Measurements from ENCODE around the gene CD40LG. TPM values are rescaled to one million over a fixed set of nuclear protein-coding genes. Genes with fewer than 3 reads are reported as not detected.

CD40LG gene
- total and polyA plus RNA-seq, 2 experiments from 2014 or later: not detected

DNA sequence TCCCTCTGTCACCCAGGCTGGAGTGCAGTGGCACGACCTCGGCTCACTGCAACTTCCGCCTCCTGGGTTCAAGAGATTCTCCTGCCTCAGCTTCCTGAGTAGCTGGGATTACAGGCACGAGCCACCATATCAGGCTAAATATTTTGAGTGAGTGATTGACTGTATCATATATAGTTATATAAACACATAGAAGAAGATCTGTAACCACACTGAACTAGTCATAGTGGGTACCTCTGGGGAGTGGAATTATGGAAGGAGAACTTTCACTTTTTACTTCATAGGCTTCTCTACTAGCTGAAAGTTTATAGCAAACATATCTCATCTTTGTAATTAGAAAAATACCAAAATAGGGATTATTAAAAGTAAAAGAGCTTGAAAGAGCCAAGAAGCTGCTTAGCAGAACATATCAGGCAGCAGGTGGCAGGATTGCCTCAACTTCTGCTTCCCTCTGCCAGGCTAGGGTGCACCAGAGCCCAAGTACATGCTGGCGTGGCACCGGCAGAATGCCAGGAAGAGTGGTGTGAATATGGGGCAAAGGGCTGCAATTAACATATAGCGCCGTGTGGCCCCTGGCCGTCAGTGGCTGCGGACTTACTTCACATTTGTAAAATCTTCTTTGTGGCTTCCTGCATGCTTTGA lies 39.5 kb upstream of the CD40LG start:
- Histone ChIP-seq H3F3A (ENCODE audit: insufficient read depth) (no peaks in the 10 kb centered on the region), H3K79me2 (ENCODE audit: insufficient read depth) (no peaks in the 10 kb centered on the region), H3K9ac (no peak overlapping the region), H3K36me3 (ENCODE audit: low read depth) (no peaks in the 10 kb centered on the region), H3K9me3 (ENCODE audit: low read depth) (no peaks in the 10 kb centered on the region), H3K27me3 (replicated peaks; ENCODE audit: insufficient read depth) (no peaks in the 10 kb centered on the region), H3K4me3 (no peak overlapping the region), H3K4me1 (ENCODE audit: insufficient read depth) (no peaks in the 10 kb centered on the region), H3K27ac (no peak overlapping the region), H4K20me1 (ENCODE audit: insufficient read depth) (no peaks in the 10 kb centered on the region), H2AFZ (no peak overlapping the region), H3K4me2 (ENCODE audit: unreplicated experiment) (no peak overlapping the region), H3K9me2 (ENCODE audit: insufficient read depth) (no peaks in the 10 kb centered on the region)
- TF ChIP-seq EZH2phosphoT487 (IDR thresholded peaks at IDR 0.05; ENCODE audit: insufficient read depth, low read depth) (no peak), EZH2 (IDR thresholded peaks at IDR 0.05; ENCODE audit: insufficient read depth, poor library complexity, severe bottlenecking) (no peak)
- WGBS, 2 experiments (ENCODE audit: low coverage in 1 of 2, low lambda C conversion rate in 2 of 2, missing lambda C conversion rate in 2 of 2): 37 to 53% methylated on average over 5 to 10 of the region's 10 CpGs
- DNase-seq: peak; percentile 39
- in situ Hi-C loops (cut with MboI): no loop called here

DNA sequence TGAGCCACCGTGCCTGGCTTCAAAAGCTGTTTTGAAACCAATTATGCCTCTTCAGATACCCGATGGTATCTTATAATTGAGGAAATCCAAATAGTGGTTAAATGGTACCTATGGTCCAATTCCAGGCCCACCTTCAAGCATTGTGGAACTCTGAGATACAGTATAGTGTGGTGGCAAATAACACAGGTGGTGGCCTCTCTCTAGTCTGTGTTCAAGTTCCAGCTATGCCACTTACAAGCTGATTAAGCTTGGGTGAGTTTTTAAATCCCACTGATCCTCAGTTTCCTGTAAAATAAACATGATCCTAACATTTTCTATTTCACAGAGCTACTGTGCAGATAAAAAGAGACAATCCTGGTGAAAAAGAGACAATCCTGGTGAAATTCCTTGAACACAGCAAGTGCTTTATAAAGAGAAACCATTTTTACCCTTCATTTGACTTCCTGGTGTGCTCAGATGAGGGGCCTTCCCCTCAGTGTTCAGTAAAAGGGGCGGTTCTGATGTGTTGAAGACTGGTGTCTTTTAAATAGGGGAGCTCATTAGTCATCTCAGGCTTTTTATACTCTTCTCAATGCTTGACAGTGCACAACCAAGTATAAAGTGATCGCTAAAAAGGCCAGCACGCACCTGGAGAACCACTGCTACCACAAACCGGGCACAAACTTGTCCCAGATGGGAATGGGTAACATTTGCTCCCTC lies 30.8 kb upstream of the CD40LG start:
- H3K27ac ChIP-seq: no peak overlapping the region
- no peak for TF ChIP-seq EZH2phosphoT487 (IDR thresholded peaks at IDR 0.05; ENCODE audit: insufficient read depth, low read depth)
- TF ChIP-seq EZH2 (IDR thresholded peaks at IDR 0.05; ENCODE audit: insufficient read depth, poor library complexity, severe bottlenecking): no peak
- no peak overlapping the region for H2AFZ ChIP-seq
- no peak overlapping the region for H3K4me3 ChIP-seq
- H4K20me1 ChIP-seq (ENCODE audit: insufficient read depth): no peaks in the 10 kb centered on the region
- H3K79me2 ChIP-seq (ENCODE audit: insufficient read depth): no peaks in the 10 kb centered on the region
- H3K9me2 ChIP-seq (ENCODE audit: insufficient read depth): no peaks in the 10 kb centered on the region
- no peak overlapping the region for H3K9ac ChIP-seq
- WGBS, 2 experiments (ENCODE audit: low coverage in 1 of 2, low lambda C conversion rate in 2 of 2, missing lambda C conversion rate in 2 of 2): 71% methylated on average over 6 of the region's 6 CpGs
- H3K9me3 ChIP-seq (ENCODE audit: low read depth): no peaks in the 10 kb centered on the region
- no peaks in the 10 kb centered on the region for H3K27me3 ChIP-seq (replicated peaks; ENCODE audit: insufficient read depth)
- no peaks in the 10 kb centered on the region for H3F3A ChIP-seq (ENCODE audit: insufficient read depth)
- no peaks in the 10 kb centered on the region for H3K4me1 ChIP-seq (ENCODE audit: insufficient read depth)
- DNase-seq: no peak
- no peaks in the 10 kb centered on the region for H3K36me3 ChIP-seq (ENCODE audit: low read depth)
- in situ Hi-C loops (cut with MboI): no loop called here
- H3K4me2 ChIP-seq (ENCODE audit: unreplicated experiment): no peak overlapping the region

DNA sequence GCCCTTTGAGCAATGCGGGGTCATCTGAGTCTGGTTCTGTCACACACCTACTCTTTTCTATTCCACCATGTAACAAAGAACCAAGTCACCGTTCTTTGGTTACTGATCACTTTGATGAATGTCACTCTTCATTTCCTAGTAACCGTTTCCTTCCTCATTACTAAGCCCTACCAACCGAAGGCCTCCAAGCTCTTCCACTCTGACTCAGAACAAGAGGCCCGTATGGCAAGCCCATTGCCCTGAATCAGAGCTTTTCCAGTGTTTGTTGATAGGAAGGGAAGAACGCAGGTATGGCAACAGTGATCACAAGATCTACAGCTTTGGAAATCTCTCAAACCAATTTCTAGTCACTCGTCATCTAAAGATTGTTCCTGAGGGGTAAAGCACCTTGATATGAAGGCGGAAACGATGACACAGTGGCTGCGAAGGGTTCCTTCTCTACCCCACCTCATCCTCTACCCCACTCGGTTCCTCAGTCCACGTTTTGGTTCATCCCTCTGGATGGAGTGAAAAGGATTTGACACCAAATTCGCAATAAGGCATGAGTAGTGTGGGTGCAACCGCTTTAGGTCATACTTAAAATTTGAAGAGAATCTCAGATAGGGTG lies 28.0 kb upstream of the CD40LG start:
- H3K27me3 ChIP-seq (replicated peaks; ENCODE audit: insufficient read depth): no peaks in the 10 kb centered on the region
- H3K4me1 ChIP-seq (ENCODE audit: insufficient read depth): no peaks in the 10 kb centered on the region
- H2AFZ ChIP-seq: no peak overlapping the region
- in situ Hi-C loops (cut with MboI): no loop called here
- H3K27ac ChIP-seq: no peak overlapping the region
- no peaks in the 10 kb centered on the region for H3K79me2 ChIP-seq (ENCODE audit: insufficient read depth)
- no peak overlapping the region for H3K4me2 ChIP-seq (ENCODE audit: unreplicated experiment)
- H3K9me2 ChIP-seq (ENCODE audit: insufficient read depth): no peaks in the 10 kb centered on the region
- no peaks in the 10 kb centered on the region for H3K9me3 ChIP-seq (ENCODE audit: low read depth)
- H3F3A ChIP-seq (ENCODE audit: insufficient read depth): no peaks in the 10 kb centered on the region
- WGBS, 2 experiments (ENCODE audit: low coverage in 1 of 2, low lambda C conversion rate in 2 of 2, missing lambda C conversion rate in 2 of 2): 76 to 80% methylated on average over 12 to 14 of the region's 14 CpGs
- no peak overlapping the region for H3K9ac ChIP-seq
- no peaks in the 10 kb centered on the region for H3K36me3 ChIP-seq (ENCODE audit: low read depth)
- TF ChIP-seq EZH2phosphoT487 (IDR thresholded peaks at IDR 0.05; ENCODE audit: insufficient read depth, low read depth): no peak
- no peak for TF ChIP-seq EZH2 (IDR thresholded peaks at IDR 0.05; ENCODE audit: insufficient read depth, poor library complexity, severe bottlenecking)
- H3K4me3 ChIP-seq: no peak overlapping the region
- DNase-seq: no peak
- no peaks in the 10 kb centered on the region for H4K20me1 ChIP-seq (ENCODE audit: insufficient read depth)

DNA sequence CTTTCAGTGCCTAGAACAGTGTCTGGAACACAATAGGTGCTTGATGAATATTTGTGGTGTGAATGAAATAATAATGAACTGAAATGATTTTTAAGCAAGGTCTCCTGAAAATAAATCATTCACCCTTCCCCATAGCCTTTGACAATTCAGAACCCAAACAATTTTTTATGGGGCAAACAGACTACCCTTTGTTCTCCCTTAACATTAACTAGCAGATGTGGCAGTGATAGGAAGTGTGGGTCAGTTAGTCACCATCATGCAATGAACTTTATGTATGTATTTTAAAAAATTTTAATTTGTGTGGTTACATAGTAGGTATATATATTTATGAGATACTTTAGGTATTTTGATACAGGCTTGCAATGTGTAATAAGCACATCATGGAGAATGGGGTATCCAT lies 27.2 kb upstream of the CD40LG start:
- no peaks in the 10 kb centered on the region for H4K20me1 ChIP-seq (ENCODE audit: insufficient read depth)
- no peak overlapping the region for H3K4me2 ChIP-seq (ENCODE audit: unreplicated experiment)
- in situ Hi-C loops (cut with MboI): no loop called here
- H2AFZ ChIP-seq: no peak overlapping the region
- H3K4me3 ChIP-seq: no peak overlapping the region
- H3K27me3 ChIP-seq (replicated peaks; ENCODE audit: insufficient read depth): no peaks in the 10 kb centered on the region
- no peaks in the 10 kb centered on the region for H3K9me2 ChIP-seq (ENCODE audit: insufficient read depth)
- no peaks in the 10 kb centered on the region for H3K4me1 ChIP-seq (ENCODE audit: insufficient read depth)
- no peak for DNase-seq
- no peaks in the 10 kb centered on the region for H3K79me2 ChIP-seq (ENCODE audit: insufficient read depth)
- H3K36me3 ChIP-seq (ENCODE audit: low read depth): no peaks in the 10 kb centered on the region
- no peaks in the 10 kb centered on the region for H3F3A ChIP-seq (ENCODE audit: insufficient read depth)
- no peaks in the 10 kb centered on the region for H3K9me3 ChIP-seq (ENCODE audit: low read depth)
- TF ChIP-seq EZH2phosphoT487 (IDR thresholded peaks at IDR 0.05; ENCODE audit: insufficient read depth, low read depth) (no peak), EZH2 (IDR thresholded peaks at IDR 0.05; ENCODE audit: insufficient read depth, poor library complexity, severe bottlenecking) (no peak)
- no peak overlapping the region for H3K27ac ChIP-seq
- no peak overlapping the region for H3K9ac ChIP-seq
